Loucy (cell line): ENCODE measurements around the gene TET2.

ENCODE experiments used
- H2AFZ ChIP-seq: fragments of 200-600 bp; sonication (generic); 2 replicates; pipeline ENCODE4 v1.6.0; 2016; ENCODE audit warnings: antibody characterized with exemption, mild to moderate bottlenecking, low read length, moderate library complexity
- H3F3A ChIP-seq: fragments of 200-600 bp; 2 replicates; pipeline ENCODE4 v1.6.0; 2016; ENCODE audit warnings: antibody characterized with exemption, low read depth, mild to moderate bottlenecking
- H3K27me3 ChIP-seq: fragments of 200-600 bp; sonication (generic); 2 replicates; pipeline ENCODE4 v1.6.1; 2014; ENCODE audit warnings: low read length, mild to moderate bottlenecking; ENCODE audit not compliant: insufficient read depth, poor library complexity, severe bottlenecking
- H3K36me3 ChIP-seq: fragments of 200-600 bp; sonication (generic); 2 replicates; pipeline ENCODE4 v1.6.1; 2016; ENCODE audit warnings: low read length; ENCODE audit not compliant: insufficient read depth
- H3K4me1 ChIP-seq: fragments of 200-600 bp; sonication (generic); 2 replicates; pipeline ENCODE4 v1.5.1; 2014; ENCODE audit warnings: low read length, mild to moderate bottlenecking; ENCODE audit not compliant: insufficient read depth, poor library complexity, severe bottlenecking
- H3K4me2 ChIP-seq: fragments of 200-600 bp; sonication (generic); 2 replicates; pipeline ENCODE4 v1.6.0; 2014; ENCODE audit warnings: antibody characterized with exemption, low read length, low read depth, mild to moderate bottlenecking; ENCODE audit not compliant: poor library complexity, severe bottlenecking
- H3K4me3 ChIP-seq: fragments of 200-600 bp; sonication (generic); 2 replicates; pipeline ENCODE4 v1.5.1; 2014; ENCODE audit warnings: low read length, mild to moderate bottlenecking, mixed read lengths; ENCODE audit not compliant: poor library complexity, severe bottlenecking
- H3K79me2 ChIP-seq: fragments of 200-600 bp; sonication (generic); 2 replicates; pipeline ENCODE4 v1.6.1; 2014; ENCODE audit warnings: low read length; ENCODE audit not compliant: insufficient read depth
- H3K9ac ChIP-seq: fragments of 200-600 bp; sonication (generic); 2 replicates; pipeline ENCODE4 v1.6.0; 2014; ENCODE audit warnings: mild to moderate bottlenecking, low read depth, low read length, moderate library complexity; ENCODE audit not compliant: poor library complexity, severe bottlenecking
- H3K9me2 ChIP-seq: fragments of 200-600 bp; sonication (generic); replicated peaks from 2 replicates; pipeline ENCODE4 v1.6.1; 2016; ENCODE audit warnings: low read depth, low read length, mixed read lengths
- H3K9me3 ChIP-seq: fragments of 200-600 bp; sonication (generic); 2 replicates; pipeline ENCODE4 v1.6.1; 2014; ENCODE audit warnings: mild to moderate bottlenecking, antibody characterized with exemption, low read length, low read depth; ENCODE audit not compliant: insufficient read depth
- H4K20me1 ChIP-seq: fragments of 200-600 bp; sonication (generic); 2 replicates; pipeline ENCODE4 v1.6.0; 2014; ENCODE audit warnings: antibody characterized with exemption, low read length, mild to moderate bottlenecking; ENCODE audit not compliant: insufficient read depth, poor library complexity, severe bottlenecking
- EZH2phosphoT487 ChIP-seq: fragments of 200-600 bp; IDR thresholded peaks from 2 replicates; pipeline ENCODE4 v1.6.1; 2018; ENCODE audit warnings: antibody characterized with exemption, mild to moderate bottlenecking, moderate library complexity, borderline replicate concordance
- TF ChIP-seq, protein P1 (sequence below): fragments of 200-600 bp; sonication (generic); conservative IDR thresholded peaks from 2 replicates; pipeline ENCODE4 v1.5.1; 2014; ENCODE audit warnings: mild to moderate bottlenecking, antibody characterized with exemption, low read length

TET2 gene

DNA sequence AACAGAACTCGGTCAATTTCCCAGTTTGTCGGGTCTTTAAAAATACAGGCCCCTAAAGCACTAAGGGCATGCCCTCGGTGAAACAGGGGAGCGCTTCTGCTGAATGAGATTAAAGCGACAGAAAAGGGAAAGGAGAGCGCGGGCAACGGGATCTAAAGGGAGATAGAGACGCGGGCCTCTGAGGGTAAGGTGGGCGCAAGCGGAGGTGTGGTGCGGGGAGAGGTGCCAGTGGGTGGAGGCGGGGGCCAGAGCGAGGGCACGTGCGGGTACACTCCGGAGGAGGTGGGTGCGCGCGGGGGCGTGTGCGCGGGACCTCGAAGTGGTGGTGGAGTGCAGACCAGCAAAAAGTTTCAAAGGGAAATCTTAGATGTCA lies 787 bp upstream of the TET2 start:
- no peak overlapping the region for H3K4me2 ChIP-seq
- H3K9me2 ChIP-seq, result no peaks in the 10 kb centered on the region
- no peaks in the 10 kb centered on the region for H3K79me2 ChIP-seq
- no peaks in the 10 kb centered on the region for H4K20me1 ChIP-seq
- TF ChIP-seq EZH2phosphoT487, result no peak
- TF ChIP-seq, protein P1, sequence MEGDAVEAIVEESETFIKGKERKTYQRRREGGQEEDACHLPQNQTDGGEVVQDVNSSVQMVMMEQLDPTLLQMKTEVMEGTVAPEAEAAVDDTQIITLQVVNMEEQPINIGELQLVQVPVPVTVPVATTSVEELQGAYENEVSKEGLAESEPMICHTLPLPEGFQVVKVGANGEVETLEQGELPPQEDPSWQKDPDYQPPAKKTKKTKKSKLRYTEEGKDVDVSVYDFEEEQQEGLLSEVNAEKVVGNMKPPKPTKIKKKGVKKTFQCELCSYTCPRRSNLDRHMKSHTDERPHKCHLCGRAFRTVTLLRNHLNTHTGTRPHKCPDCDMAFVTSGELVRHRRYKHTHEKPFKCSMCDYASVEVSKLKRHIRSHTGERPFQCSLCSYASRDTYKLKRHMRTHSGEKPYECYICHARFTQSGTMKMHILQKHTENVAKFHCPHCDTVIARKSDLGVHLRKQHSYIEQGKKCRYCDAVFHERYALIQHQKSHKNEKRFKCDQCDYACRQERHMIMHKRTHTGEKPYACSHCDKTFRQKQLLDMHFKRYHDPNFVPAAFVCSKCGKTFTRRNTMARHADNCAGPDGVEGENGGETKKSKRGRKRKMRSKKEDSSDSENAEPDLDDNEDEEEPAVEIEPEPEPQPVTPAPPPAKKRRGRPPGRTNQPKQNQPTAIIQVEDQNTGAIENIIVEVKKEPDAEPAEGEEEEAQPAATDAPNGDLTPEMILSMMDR, result no peak
- no peaks in the 10 kb centered on the region for H3K36me3 ChIP-seq
- H3K9ac ChIP-seq, result no peak overlapping the region
- H2AFZ ChIP-seq, result no peak overlapping the region
- H3K27me3 ChIP-seq, result no peaks in the 10 kb centered on the region
- no peak overlapping the region for H3K4me3 ChIP-seq
- no peaks in the 10 kb centered on the region for H3F3A ChIP-seq
- no peaks in the 10 kb centered on the region for H3K9me3 ChIP-seq
- H3K4me1 ChIP-seq, result no peaks in the 10 kb centered on the region

DNA sequence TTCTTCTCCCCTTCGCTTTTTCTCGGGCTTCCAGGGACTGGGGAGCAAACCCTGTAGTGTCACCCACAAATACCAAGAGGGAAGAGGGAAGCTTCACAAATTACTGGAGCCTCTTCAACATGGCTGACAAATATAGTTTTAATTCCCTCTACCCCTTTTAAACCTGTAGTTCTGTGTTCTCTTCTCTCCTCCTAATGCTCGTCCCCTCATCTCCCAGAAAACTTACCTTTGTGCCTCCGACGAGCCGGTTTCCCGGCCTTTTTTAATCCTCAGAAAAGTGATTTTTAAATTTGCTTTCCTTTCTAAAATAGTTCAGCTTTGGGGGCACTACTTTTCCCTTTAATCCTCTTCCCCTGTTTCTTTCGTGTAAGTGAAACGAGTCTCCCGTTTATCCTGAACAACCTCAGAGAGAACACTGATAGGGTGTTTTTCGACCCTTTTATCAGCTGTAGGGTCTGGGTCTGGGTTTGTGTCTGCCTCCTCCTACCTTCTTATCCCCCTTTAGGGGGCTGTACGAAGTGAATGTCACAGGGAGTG lies 408 bp downstream of the TET2 start:
- Histone ChIP-seq H3K79me2 (no peaks in the 10 kb centered on the region), H3F3A (no peaks in the 10 kb centered on the region), H2AFZ (no peak overlapping the region), H3K4me2 (no peak overlapping the region), H3K4me1 (no peaks in the 10 kb centered on the region), H3K36me3 (no peaks in the 10 kb centered on the region), H3K9me3 (no peaks in the 10 kb centered on the region), H4K20me1 (no peaks in the 10 kb centered on the region), H3K27me3 (no peaks in the 10 kb centered on the region), H3K9ac (no peak overlapping the region), H3K4me3 (no peak overlapping the region), H3K9me2 (no peaks in the 10 kb centered on the region)
- TF ChIP-seq, protein P1, result no peak
- no peak for TF ChIP-seq EZH2phosphoT487

DNA sequence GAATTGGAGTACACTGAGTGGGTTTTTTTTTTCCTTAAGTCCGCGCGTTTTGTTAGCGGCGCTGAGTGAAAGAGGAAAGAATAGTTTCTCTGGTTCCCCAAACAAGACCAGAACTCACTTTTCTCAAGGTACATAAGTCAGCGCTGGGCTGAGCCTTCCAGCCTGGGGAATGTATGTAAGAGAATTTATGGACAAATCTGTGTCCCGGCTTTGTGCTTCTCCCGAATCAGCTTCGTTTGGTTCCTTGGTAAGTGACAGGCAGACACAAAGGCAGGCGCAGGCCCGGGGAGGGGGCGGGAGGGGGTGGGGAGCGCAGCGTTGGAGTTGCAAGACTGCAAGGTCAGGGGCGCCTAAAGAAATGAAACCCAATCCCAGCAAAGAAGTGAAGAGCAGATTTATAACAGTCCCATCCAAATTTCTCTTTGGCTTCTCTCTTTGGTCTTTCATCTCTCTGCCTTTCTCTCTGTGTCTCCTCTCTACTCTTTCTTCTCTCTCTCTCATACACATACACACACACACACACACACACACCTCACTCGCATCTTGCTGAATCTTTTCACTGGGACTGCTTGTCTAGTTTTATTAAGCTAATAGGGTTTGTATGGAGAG lies 981 bp downstream of the TET2 start:
- Histone ChIP-seq H3K9me2 (no peaks in the 10 kb centered on the region), H3K4me2 (no peak overlapping the region), H4K20me1 (no peaks in the 10 kb centered on the region), H3K36me3 (no peaks in the 10 kb centered on the region), H3K27me3 (no peaks in the 10 kb centered on the region), H3K9ac (no peak overlapping the region), H2AFZ (no peak overlapping the region), H3K4me3 (no peak overlapping the region), H3K79me2 (no peaks in the 10 kb centered on the region), H3F3A (no peaks in the 10 kb centered on the region), H3K9me3 (no peaks in the 10 kb centered on the region), H3K4me1 (no peaks in the 10 kb centered on the region)
- TF ChIP-seq, protein P1, result no peak
- no peak for TF ChIP-seq EZH2phosphoT487
